Skeletal muscle tissue (tissue), 4 donors: Measurements from ENCODE around the gene AKAP8L. TPM values are rescaled to one million over a fixed set of nuclear protein-coding genes. Genes with fewer than 3 reads are reported as not detected.
A peak's percentile ranks its signal among the peaks of the same experiment; 100 is the strongest.
"Not testable (repeated sequence)": the region's sequence is repeated elsewhere in the genome, so short reads cannot be mapped to it uniquely, and the experiment has no call there.

ENCODE experiments used
- H3K27ac ChIP-seq: one replicate; pipeline ENCODE4 v1.7.0; 2013; ENCODE audit warnings: mild to moderate bottlenecking, low read depth, low read length, inconsistent platforms
- H3K27me3 ChIP-seq, 3 donors: one replicate each; pipeline ENCODE4 v1.7.0; 2013; ENCODE audit warnings: low read length in 3 of 3; ENCODE audit not compliant: control insufficient read depth in 3 of 3, insufficient read depth in 3 of 3
- H3K36me3 ChIP-seq, 3 donors: one replicate each; pipeline ENCODE4 v1.7.0; 2013; ENCODE audit warnings: low read length in 3 of 3; ENCODE audit not compliant: control insufficient read depth in 3 of 3, insufficient read depth in 3 of 3
- H3K4me1 ChIP-seq, 3 donors: one replicate each; pipeline ENCODE4 v1.7.0; 2013; ENCODE audit warnings: low read length in 3 of 3, mild to moderate bottlenecking in 3 of 3; ENCODE audit not compliant: control insufficient read depth in 3 of 3, insufficient read depth in 3 of 3
- H3K4me3 ChIP-seq, 3 donors: one replicate each; pipeline ENCODE4 v1.7.0; 2013; ENCODE audit warnings: low read length in 3 of 3
- H3K9ac ChIP-seq, 3 donors: one replicate each; pipeline ENCODE4 v1.7.0; 2013; ENCODE audit warnings: low read length in 3 of 3, mild to moderate bottlenecking in 3 of 3, moderate library complexity in 2 of 3, low read depth in 1 of 3
- H3K9me3 ChIP-seq, 3 donors: one replicate each; pipeline ENCODE4 v1.7.0; 2013; ENCODE audit warnings: low read length in 3 of 3; ENCODE audit not compliant: control insufficient read depth in 3 of 3
- total RNA-seq: library from RNA; depleted of rRNA; stranded (reverse); fragments of >200 nt; gene quantifications from one replicate; pipeline ENCODE4 v1.2.3, GENCODE V29; 2014
- donor health status: Osteomylitis.

The AKAP8L gene
- total RNA-seq, 1 donor from 2014 or later: 39.1 TPM

DNA sequence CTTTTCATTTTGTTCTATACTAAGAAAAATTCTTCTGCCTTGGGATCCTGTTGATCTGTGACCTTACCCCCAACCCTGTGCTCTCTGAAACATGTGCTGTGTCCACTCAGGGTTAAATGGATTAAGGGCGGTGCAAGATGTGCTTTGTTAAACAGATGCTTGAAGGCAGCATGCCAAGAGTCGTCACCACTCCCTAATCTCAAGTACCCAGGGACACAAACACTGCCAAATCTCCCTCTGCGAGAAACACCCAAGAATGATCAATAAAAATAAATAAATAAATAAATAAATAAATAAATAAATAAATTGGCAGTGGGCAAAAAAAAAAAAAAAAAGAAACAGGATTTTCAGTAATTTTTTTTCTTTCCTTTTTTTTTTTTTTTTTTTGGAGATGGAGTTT is 55.0 kb downstream of the AKAP8L start:
- H3K4me1 ChIP-seq, H3K4me3 ChIP-seq, H3K27me3 ChIP-seq, H3K9ac ChIP-seq, H3K27ac ChIP-seq, H3K9me3 ChIP-seq: not testable (repeated sequence)
- peaks cover 55 to 60% (median 58%) of the 10 kb centered on the region in 3 donors for H3K36me3 ChIP-seq

DNA sequence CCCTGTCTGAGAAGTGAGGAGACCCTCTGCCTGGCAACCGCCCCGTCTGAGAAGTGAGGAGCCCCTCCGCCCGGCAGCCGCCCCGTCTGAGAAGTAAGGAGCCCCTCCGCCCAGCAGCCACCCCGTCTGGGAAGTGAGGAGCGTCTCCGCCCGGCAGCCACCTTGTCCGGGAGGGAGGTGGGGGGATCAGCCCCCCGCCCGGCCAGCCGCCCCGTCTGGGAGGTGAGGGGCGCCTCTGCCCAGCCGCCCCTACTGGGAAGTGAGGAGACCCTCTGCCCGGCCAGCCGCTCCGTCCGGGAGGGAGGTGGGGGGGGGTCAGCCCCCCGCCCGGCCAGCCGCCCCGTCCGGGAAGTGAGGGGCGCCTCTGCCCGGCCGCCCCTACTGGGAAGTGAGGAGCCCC is 55.7 kb downstream of the AKAP8L start:
- H3K27ac ChIP-seq, H3K4me1 ChIP-seq, H3K4me3 ChIP-seq, H3K27me3 ChIP-seq, H3K9me3 ChIP-seq, H3K9ac ChIP-seq: not testable (repeated sequence)
- peaks cover 55 to 60% (median 58%) of the 10 kb centered on the region in 3 donors for H3K36me3 ChIP-seq

DNA sequence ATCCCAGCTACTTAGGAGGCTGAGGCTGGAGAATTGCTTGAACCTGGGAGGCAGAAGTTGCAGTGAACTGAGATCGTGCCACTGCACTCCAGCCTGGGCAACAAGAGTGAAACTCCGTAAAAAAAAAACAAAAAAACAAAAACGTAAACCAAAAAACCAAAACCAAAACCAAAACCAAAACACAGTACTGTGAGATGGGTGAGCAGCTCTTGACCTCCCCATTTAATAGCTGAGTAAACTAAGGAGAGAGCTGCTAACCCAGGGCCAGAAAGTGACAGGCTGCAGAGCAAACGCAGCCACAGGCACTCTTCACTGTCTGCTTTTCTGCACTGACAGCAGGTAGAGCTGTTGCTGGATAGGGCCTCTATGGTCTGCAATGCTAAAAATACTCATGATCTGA is 58.8 kb downstream of the AKAP8L start:
- not testable (repeated sequence) for H3K4me3 ChIP-seq, H3K27ac ChIP-seq, H3K27me3 ChIP-seq, H3K9me3 ChIP-seq, H3K4me1 ChIP-seq
- H3K9ac ChIP-seq: peak overlapping the region in 1 of 3 donors; percentile 16
- H3K36me3 ChIP-seq: peaks cover 50 to 55% (median 54%) of the 10 kb centered on the region in 3 donors

DNA sequence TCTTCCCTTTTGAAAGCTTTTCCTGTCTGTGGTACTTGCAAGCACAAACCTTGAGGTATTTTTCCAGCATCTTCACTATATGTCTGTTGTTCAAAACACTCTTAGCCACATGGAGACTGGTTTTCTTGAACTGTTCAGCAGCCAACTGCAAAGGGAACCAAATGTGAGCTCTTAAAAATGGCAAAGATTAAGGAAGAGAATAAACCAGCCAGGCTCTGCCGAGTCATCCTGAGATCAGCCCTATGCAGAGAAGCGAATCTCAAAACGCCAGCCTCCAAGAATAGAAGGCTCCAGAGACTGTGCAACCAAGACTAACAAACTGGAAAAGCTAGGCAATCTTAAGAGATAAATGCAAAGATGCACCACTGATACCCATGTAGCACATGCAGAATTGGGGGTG is 59.9 kb downstream of the AKAP8L start:
- Histone ChIP-seq H3K9ac (no peak overlapping the region), H3K36me3 (peaks cover 55 to 62% (median 60%) of the 10 kb centered on the region in 3 donors), H3K9me3 (no peaks in the 10 kb centered on the region), H3K27ac (no peak overlapping the region), H3K4me3 (no peak overlapping the region), H3K4me1 (no peaks in the 10 kb centered on the region), H3K27me3 (no peaks in the 10 kb centered on the region)

DNA sequence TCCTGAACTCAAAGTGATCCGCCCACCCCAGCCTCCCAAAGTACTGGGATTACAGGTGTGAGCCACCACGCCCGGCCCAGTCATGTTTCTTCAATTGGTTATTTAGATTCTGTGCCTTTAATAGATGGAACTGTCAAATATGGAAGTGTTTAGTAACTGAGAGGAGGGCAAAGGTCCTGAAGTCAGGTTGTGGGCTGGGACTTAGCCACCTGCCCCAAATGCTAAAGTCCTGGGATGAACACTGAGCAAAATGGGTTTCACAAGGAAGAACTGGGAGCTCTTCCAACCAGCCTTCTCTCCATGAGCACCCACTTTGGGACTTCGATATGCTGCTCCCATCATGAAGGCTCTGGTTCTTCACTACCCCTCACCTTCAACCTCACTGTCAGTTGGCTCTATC is 60.9 kb downstream of the AKAP8L start:
- Histone ChIP-seq H3K4me1 (no peaks in the 10 kb centered on the region), H3K4me3 (no peak overlapping the region), H3K27me3 (no peaks in the 10 kb centered on the region), H3K9ac (no peak overlapping the region), H3K36me3 (peaks cover 55 to 65% (median 62%) of the 10 kb centered on the region in 3 donors), H3K9me3 (no peaks in the 10 kb centered on the region), H3K27ac (no peak overlapping the region)

DNA sequence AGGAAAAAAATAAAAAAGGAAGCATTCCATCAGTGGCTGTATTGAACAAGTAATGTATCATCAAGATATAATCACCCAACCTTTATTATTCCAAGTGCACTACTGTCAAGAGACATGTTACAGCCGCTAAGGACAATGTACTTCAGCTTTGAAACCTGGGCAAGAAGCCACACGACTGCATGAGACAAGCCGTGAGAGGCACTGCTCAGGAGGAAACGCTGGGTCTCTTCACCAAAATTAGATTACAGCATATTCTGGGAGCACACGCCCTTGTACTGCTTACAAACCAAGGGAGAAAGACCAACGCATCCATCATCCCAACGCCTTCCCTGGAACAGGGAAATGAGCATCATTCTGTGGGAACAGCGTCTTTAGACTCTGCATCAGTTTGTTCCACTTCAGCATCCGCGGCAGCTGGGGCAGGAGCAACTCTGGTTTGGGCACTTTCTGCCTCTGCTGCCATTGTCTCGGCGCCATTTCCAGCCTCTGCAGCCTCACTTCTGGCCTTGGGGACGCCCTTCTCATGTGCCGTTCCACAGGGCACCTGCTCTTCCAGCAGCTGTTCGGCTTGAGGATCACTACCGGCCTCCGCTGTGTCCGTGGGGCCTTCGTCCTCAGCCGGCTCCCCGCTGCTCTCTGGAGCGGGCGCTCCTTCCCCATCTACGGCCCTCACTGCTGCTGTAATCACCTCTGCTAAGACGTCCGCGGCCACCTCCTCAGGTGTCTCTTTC is 64.1 kb downstream of the AKAP8L start:
- no peak overlapping the region for H3K27ac ChIP-seq

DNA sequence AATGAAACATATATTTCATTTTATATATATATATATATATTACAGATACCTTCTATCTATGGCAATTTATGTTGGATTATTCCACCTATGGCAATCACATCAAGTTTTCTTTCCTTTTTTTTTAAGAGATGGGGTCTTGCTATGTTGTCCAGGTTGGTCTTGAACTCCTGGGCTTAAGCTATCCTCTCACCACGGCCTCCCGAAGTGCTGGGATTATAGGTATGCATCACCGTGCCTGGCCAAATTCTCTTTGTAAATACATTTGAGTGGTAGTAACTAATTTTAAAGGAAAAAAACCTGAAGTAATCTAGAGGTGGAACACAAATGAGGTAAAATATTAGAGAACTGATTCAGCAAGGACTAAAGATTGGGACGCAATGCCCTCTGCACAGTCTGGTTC is 64.9 kb downstream of the AKAP8L start:
- no peaks in the 10 kb centered on the region for H3K9me3 ChIP-seq
- H3K9ac ChIP-seq: no peak overlapping the region
- H3K36me3 ChIP-seq: peaks cover 26 to 37% (median 33%) of the 10 kb centered on the region in 3 donors
- H3K27ac ChIP-seq: no peak overlapping the region
- no peaks in the 10 kb centered on the region for H3K27me3 ChIP-seq
- H3K4me3 ChIP-seq: no peak overlapping the region
- peaks cover 0 to 7% (median 4%) of the 10 kb centered on the region in 3 donors for H3K4me1 ChIP-seq

More for the DNA sequence above, 64.1 kb downstream of the AKAP8L start:
- Histone ChIP-seq H3K4me1 (peaks cover 0 to 7% (median 4%) of the 10 kb centered on the region in 3 donors), H3K27me3 (no peaks in the 10 kb centered on the region), H3K9me3 (no peaks in the 10 kb centered on the region), H3K4me3 (no peak overlapping the region), H3K9ac (no peak overlapping the region), H3K36me3 (peaks cover 34 to 44% (median 41%) of the 10 kb centered on the region in 3 donors)

DNA sequence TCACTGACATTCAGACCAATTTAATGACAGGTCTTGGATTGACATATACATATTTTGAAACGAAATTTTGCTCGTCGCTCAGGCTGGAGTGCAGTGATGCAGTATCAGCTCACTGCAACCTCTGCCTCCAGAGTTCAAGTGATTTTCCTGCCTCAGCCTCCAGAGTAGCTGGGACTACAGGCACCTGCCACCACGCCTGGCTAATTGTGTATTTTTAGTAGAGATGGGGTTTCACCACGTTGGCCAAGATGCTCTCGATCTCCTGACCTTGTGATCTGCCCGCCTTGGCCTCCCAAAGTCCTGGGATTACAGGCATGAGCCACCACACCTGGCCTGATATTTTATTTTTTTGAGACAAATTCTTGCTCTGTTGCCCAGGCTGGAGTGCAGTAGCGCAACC is 66.3 kb downstream of the AKAP8L start:
- not testable (repeated sequence) for H3K4me1 ChIP-seq, H3K27me3 ChIP-seq, H3K27ac ChIP-seq, H3K4me3 ChIP-seq, H3K9me3 ChIP-seq
- Histone ChIP-seq H3K36me3 (peaks cover 14 to 23% (median 19%) of the 10 kb centered on the region in 3 donors), H3K9ac (peak overlapping the region in 1 of 3 donors; percentile 8)

DNA sequence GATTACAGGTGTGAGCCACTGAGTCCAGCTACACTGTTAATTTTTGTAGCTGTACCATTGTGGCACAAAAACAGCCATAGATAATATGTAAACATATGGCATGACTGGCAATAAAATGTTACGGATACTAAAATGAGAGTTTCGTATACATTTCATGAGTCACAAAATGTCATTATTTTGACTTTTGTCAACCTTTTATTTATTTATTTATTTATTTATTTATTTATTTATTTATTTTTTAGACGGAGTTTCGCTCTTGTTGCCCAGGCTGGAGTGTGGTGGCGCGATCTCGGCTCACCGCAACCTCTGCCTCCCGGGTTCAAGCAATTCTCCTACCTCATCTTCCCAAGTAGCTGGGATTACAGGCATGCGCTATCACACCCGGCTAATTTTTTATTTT is 77.5 kb downstream of the AKAP8L start:
- not testable (repeated sequence) for H3K9me3 ChIP-seq, H3K27ac ChIP-seq, H3K4me1 ChIP-seq, H3K9ac ChIP-seq, H3K27me3 ChIP-seq, H3K36me3 ChIP-seq, H3K4me3 ChIP-seq

DNA sequence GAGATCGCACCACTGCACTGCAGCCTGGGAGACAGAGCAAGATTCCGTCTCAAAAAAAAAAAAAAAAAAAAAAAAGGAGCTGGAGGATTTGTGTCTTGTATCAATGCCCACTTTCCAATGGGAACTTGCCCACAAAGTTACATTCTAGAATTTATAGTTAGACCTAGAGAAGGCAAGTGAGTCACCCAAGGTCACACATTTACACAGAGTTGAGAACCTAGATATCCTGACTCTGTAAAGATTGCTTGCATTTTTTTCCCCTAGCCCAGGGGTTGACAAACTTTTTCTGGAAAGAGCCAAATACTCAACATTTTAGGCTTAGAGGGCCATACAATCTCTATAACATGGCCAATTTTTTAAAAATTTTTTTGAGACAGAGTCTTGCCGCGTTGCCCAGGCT is 78.7 kb downstream of the AKAP8L start:
- H3K9me3 ChIP-seq: no peaks in the 10 kb centered on the region
- H3K9ac ChIP-seq: no peak overlapping the region
- no peak overlapping the region for H3K4me3 ChIP-seq
- no peaks in the 10 kb centered on the region for H3K27me3 ChIP-seq
- H3K4me1 ChIP-seq: peaks cover 3 to 20% (median 15%) of the 10 kb centered on the region in 3 donors
- H3K27ac ChIP-seq: no peak overlapping the region
- peaks cover 0 to 3% (median 2%) of the 10 kb centered on the region in 3 donors for H3K36me3 ChIP-seq
